ENCODE results near the gene R3HDML.

R3HDML gene

DNA sequence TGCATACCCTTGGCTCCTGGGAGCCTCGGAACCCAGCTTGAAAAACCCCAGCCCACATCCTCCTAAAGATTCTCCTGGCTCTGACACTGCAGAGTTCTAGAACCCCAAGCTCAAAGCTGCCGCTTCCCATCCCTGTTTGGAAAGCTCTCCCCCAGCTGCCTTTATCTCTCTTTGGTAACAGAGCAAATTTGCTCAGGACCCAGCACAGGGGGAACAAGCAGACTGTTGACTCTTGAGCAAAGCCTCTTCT lies 57.5 kb downstream of the R3HDML start:
- Histone ChIP-seq H3K27me3 (ENCODE audit: insufficient read depth, low read length) (peaks cover 10% of the 10 kb centered on the region; the same call in 1 of the 2 replicates), H3K4me1 (ENCODE audit: insufficient read depth, low read length, severe bottlenecking) (no peaks in the 10 kb centered on the region), H3K9me3 (ENCODE audit: low read length) (no peaks in the 10 kb centered on the region), H3K27ac (ENCODE audit: low read depth, low read length, poor library complexity, severe bottlenecking) (no peak overlapping the region), H3F3A (ENCODE audit: insufficient read depth, low read length) (no peaks in the 10 kb centered on the region), H3K36me3 (ENCODE audit: insufficient read depth, low read length) (no peaks in the 10 kb centered on the region), H3K79me2 (ENCODE audit: insufficient read depth, low read length) (no peaks in the 10 kb centered on the region), H4K20me1 (ENCODE audit: insufficient read depth, low read length) (no peaks in the 10 kb centered on the region), H3K4me3 (ENCODE audit: low read depth, low read length, poor library complexity, severe bottlenecking) (no peak overlapping the region), H3K4me2 (ENCODE audit: low read length) (no peak overlapping the region), H3K9ac (ENCODE audit: low read length) (no peak overlapping the region), H2AFZ (ENCODE audit: low read length) (no peak overlapping the region), H3K9me2 (ENCODE audit: low read depth, low read length) (no peaks in the 10 kb centered on the region)
- no peak for TF ChIP-seq EZH2 (IDR thresholded peaks at IDR 0.05; ENCODE audit: borderline replicate concordance, low read length)
- TF ChIP-seq, protein P1, sequence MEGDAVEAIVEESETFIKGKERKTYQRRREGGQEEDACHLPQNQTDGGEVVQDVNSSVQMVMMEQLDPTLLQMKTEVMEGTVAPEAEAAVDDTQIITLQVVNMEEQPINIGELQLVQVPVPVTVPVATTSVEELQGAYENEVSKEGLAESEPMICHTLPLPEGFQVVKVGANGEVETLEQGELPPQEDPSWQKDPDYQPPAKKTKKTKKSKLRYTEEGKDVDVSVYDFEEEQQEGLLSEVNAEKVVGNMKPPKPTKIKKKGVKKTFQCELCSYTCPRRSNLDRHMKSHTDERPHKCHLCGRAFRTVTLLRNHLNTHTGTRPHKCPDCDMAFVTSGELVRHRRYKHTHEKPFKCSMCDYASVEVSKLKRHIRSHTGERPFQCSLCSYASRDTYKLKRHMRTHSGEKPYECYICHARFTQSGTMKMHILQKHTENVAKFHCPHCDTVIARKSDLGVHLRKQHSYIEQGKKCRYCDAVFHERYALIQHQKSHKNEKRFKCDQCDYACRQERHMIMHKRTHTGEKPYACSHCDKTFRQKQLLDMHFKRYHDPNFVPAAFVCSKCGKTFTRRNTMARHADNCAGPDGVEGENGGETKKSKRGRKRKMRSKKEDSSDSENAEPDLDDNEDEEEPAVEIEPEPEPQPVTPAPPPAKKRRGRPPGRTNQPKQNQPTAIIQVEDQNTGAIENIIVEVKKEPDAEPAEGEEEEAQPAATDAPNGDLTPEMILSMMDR (IDR thresholded peaks at IDR 0.05; ENCODE audit: low read length): no peak

DNA sequence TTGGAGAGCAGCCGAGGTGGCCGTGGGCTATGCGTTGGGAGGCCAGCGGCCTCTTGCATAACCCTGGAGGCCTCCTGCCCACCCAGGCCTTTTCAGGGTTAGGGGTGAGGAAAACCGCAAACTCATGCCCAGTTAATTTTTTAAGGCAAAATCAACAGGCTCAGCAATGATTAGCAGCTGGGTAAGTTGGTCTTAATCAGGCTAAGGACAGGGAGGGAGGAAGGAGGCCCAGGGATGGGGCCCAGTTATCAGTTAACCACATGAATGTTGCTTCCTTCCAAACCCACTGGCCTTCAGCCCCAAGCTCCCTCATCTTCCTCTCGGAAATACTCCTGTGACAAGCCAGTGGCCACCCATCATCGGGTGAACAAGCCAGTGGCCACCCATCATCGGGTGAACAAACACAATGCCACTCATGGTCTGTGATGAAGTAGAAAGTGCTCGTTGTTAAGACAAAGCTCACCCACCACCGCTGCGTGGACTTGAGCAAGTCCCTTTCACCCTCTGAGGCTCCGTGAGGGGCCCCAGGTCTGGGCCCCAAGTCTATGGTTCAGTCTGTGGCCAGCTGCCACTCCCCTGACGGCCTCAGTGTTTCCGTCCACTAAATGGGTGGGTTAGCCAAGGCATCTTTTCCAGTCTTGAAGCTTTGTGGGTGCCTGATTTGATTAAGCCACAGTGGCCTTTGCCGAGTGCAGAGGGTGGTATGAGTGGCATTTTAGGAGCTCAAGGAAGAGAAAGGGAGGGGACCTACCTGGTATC lies 58.0 kb downstream of the R3HDML start:
- H3K4me1 ChIP-seq (ENCODE audit: insufficient read depth, low read length, severe bottlenecking): no peaks in the 10 kb centered on the region
- TF ChIP-seq EZH2 (IDR thresholded peaks at IDR 0.05; ENCODE audit: borderline replicate concordance, low read length): no peak
- TF ChIP-seq, protein P1 (IDR thresholded peaks at IDR 0.05; ENCODE audit: low read length): no peak
- H3K36me3 ChIP-seq (ENCODE audit: insufficient read depth, low read length): no peaks in the 10 kb centered on the region
- peaks cover 10% of the 10 kb centered on the region; the same call in 1 of the 2 replicates for H3K27me3 ChIP-seq (ENCODE audit: insufficient read depth, low read length)
- no peaks in the 10 kb centered on the region for H3K9me3 ChIP-seq (ENCODE audit: low read length)
- no peak overlapping the region for H3K4me3 ChIP-seq (ENCODE audit: low read depth, low read length, poor library complexity, severe bottlenecking)
- H3K4me2 ChIP-seq (ENCODE audit: low read length): no peak overlapping the region
- no peaks in the 10 kb centered on the region for H3K9me2 ChIP-seq (ENCODE audit: low read depth, low read length)
- H4K20me1 ChIP-seq (ENCODE audit: insufficient read depth, low read length): no peaks in the 10 kb centered on the region
- H3K27ac ChIP-seq (ENCODE audit: low read depth, low read length, poor library complexity, severe bottlenecking): no peak overlapping the region
- no peaks in the 10 kb centered on the region for H3K79me2 ChIP-seq (ENCODE audit: insufficient read depth, low read length)
- H2AFZ ChIP-seq (ENCODE audit: low read length): no peak overlapping the region
- no peak overlapping the region for H3K9ac ChIP-seq (ENCODE audit: low read length)
- no peaks in the 10 kb centered on the region for H3F3A ChIP-seq (ENCODE audit: insufficient read depth, low read length)

DNA sequence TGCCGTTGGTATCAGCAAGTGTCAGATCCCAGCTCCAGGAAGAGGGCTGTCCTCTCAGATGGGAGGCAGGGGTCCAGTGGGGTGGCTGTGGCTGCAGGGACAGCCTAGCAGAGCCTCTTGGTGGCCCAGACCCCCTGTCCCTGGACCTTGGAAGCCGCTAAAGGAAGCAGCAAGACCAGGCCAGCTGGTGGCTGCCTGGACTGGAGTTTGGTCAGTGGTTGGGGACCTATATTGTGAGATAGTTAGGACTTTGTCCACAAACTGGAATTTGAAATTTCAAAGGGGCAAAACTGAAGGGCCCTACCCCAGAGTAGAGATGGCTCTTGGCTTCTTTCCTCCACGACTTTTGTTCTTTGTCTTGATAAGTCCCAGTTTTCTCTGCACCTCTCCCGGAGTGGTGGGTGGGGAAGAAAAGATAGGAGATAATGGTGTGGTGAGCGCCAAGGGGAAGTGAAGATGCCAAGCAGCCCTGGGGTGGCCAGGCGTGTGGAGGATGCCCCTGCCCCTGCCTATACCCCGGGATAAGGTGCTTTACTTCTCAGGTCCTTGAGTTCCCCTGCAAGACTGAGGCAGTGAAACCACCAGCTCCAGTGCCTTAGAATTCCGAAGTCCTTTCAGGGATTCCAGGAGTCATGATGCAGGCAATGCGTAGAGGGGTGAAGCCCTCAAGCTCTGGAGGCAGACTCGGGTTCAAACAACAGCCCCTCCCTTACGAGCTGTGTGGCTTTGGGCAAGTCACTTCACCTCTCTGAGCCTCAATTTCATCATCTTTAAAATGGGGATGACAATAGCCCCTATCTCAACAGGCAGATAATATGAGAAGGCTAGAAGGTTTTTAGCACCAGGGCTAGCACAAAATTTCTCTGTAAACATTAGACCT lies 58.9 kb downstream of the R3HDML start:
- Histone ChIP-seq H3K4me1 (ENCODE audit: insufficient read depth, low read length, severe bottlenecking) (no peaks in the 10 kb centered on the region), H3K36me3 (ENCODE audit: insufficient read depth, low read length) (no peaks in the 10 kb centered on the region), H3K9me3 (ENCODE audit: low read length) (no peaks in the 10 kb centered on the region), H4K20me1 (ENCODE audit: insufficient read depth, low read length) (no peaks in the 10 kb centered on the region), H2AFZ (ENCODE audit: low read length) (no peak overlapping the region), H3K9me2 (ENCODE audit: low read depth, low read length) (no peaks in the 10 kb centered on the region), H3K4me3 (ENCODE audit: low read depth, low read length, poor library complexity, severe bottlenecking) (no peak overlapping the region), H3K79me2 (ENCODE audit: insufficient read depth, low read length) (no peaks in the 10 kb centered on the region), H3K27ac (ENCODE audit: low read depth, low read length, poor library complexity, severe bottlenecking) (no peak overlapping the region), H3F3A (ENCODE audit: insufficient read depth, low read length) (no peaks in the 10 kb centered on the region), H3K4me2 (ENCODE audit: low read length) (no peak overlapping the region), H3K9ac (ENCODE audit: low read length) (no peak overlapping the region), H3K27me3 (ENCODE audit: insufficient read depth, low read length) (peaks cover 10% of the 10 kb centered on the region; the same call in 1 of the 2 replicates)
- TF ChIP-seq EZH2 (IDR thresholded peaks at IDR 0.05; ENCODE audit: borderline replicate concordance, low read length): no peak
- TF ChIP-seq, protein P1 (IDR thresholded peaks at IDR 0.05; ENCODE audit: low read length): no peak
